Measurements from ENCODE around the gene MAGI2.

- TF ChIP-seq, protein P1, sequence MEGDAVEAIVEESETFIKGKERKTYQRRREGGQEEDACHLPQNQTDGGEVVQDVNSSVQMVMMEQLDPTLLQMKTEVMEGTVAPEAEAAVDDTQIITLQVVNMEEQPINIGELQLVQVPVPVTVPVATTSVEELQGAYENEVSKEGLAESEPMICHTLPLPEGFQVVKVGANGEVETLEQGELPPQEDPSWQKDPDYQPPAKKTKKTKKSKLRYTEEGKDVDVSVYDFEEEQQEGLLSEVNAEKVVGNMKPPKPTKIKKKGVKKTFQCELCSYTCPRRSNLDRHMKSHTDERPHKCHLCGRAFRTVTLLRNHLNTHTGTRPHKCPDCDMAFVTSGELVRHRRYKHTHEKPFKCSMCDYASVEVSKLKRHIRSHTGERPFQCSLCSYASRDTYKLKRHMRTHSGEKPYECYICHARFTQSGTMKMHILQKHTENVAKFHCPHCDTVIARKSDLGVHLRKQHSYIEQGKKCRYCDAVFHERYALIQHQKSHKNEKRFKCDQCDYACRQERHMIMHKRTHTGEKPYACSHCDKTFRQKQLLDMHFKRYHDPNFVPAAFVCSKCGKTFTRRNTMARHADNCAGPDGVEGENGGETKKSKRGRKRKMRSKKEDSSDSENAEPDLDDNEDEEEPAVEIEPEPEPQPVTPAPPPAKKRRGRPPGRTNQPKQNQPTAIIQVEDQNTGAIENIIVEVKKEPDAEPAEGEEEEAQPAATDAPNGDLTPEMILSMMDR (IDR thresholded peaks at IDR 0.05), result no peak
- TF ChIP-seq POLR2AphosphoS5 (IDR thresholded peaks at IDR 0.05; ENCODE audit: insufficient read depth in 1 of 2, low read depth in 1 of 2), result no peak
- TF ChIP-seq POLR2A (IDR thresholded peaks at IDR 0.05), result no peak
Measured at GRCh38 chr7:79292834-79293233, 160.6 kb downstream of the MAGI2 start.
